GM15510 (cell line): ENCODE measurements around the gene FITM1.

Experiments used
- POLR2A ChIP-seq: IDR thresholded peaks from 3 replicates; pipeline ENCODE4 v1.6.1; 2011; ENCODE audit warnings: borderline replicate concordance; ENCODE audit not compliant: insufficient read length; ENCODE audit errors: extremely low read depth

Gene FITM1

GRCh38 chr14:24130380-24130716 lies at the start of gene FITM1:
Gene FITM1 (plus strand): TSS chr14:24130659. CDS start chr14:24131564, 905 bp downstream.
- TF ChIP-seq POLR2A: no peak

GRCh38 chr14:24080888-24081738 lies 49.3 kb upstream of the FITM1 start:
- TF ChIP-seq POLR2A: peak; percentile 84

- no peak for TF ChIP-seq POLR2A
Measured at GRCh38 chr14:24081739-24082211, 48.7 kb upstream of the FITM1 start.

GRCh38 chr14:24082411-24083080 lies 47.9 kb upstream of the FITM1 start:
- TF ChIP-seq POLR2A: no peak

GRCh38 chr14:24083462-24083861 lies 47.0 kb upstream of the FITM1 start:
- TF ChIP-seq POLR2A: no peak

GRCh38 chr14:24084440-24084839 lies 46.0 kb upstream of the FITM1 start:
- no peak for TF ChIP-seq POLR2A

GRCh38 chr14:24085215-24085614 lies 45.2 kb upstream of the FITM1 start:
- no peak for TF ChIP-seq POLR2A

- TF ChIP-seq POLR2A: no peak
Measured at GRCh38 chr14:24086193-24086955, 44.1 kb upstream of the FITM1 start.

- no peak for TF ChIP-seq POLR2A
Measured at GRCh38 chr14:24087004-24087403, 43.5 kb upstream of the FITM1 start.

GRCh38 chr14:24088095-24088494 lies 42.4 kb upstream of the FITM1 start:
- no peak for TF ChIP-seq POLR2A

GRCh38 chr14:24089890-24090289 lies 40.6 kb upstream of the FITM1 start:
- no peak for TF ChIP-seq POLR2A

- no peak for TF ChIP-seq POLR2A
Measured at GRCh38 chr14:24092110-24092504, 38.4 kb upstream of the FITM1 start.

GRCh38 chr14:24092505-24093206 lies 37.8 kb upstream of the FITM1 start:
- TF ChIP-seq POLR2A: no peak

- TF ChIP-seq POLR2A: no peak
Measured at GRCh38 chr14:24093207-24093900, 37.1 kb upstream of the FITM1 start.
